ENCODE results near the gene PXT1.

PXT1 gene

DNA sequence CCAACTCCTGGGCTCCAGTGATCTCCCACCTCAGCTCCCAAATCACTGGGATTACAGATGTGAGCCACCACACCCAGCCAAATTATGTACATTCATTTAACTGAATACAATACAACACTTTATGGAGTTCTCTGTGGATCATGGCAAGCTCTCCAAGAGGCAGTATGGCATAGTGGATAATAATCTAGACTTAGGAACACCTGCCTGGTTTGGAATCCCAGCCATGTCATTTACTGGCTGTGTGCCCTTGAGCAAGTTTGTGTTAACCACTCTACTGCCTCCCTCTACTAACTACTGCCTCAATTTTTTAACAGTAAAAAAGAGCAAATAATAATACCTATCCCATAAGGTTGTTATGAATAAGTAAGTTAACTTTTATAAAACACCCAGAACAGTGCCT lies 53.3 kb downstream of the PXT1 start:
- no peak for DNase-seq

GRCh38 chr6:36387440-36388303 lies 55.0 kb downstream of the PXT1 start, which contains the start of gene ETV7:
Gene ETV7, minus strand, starts transcription at chr6:36387669. Its CDS starts 128 bp downstream, at chr6:36387541.
- peak in 3 of 51 donors; percentile 9 to 18 (median 12) for DNase-seq

GRCh38 chr6:36386495-36387439 lies 55.9 kb downstream of the PXT1 start:
- peak in 8 of 51 donors; percentile 5 to 41 (median 24) for DNase-seq

DNA sequence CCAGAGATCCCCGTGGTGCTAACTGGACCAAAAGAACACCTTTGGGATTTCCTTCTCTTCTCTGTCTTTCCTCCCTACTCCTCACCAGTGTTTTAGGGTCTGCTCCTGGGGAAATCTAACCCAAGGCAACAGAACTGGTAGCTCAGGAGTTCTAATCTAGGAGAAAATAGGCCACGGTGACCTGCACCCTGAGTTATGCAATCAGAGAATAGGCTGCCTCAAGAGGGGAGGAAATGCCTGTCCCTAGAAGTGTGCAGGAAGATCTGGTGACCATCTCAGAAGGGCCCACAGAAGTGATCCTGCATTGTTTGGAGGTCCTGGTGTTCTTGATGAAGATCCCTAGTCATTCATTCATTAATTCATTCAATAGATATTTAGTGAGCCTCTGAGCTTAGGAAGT lies 58.6 kb downstream of the PXT1 start:
- no peak for DNase-seq

DNA sequence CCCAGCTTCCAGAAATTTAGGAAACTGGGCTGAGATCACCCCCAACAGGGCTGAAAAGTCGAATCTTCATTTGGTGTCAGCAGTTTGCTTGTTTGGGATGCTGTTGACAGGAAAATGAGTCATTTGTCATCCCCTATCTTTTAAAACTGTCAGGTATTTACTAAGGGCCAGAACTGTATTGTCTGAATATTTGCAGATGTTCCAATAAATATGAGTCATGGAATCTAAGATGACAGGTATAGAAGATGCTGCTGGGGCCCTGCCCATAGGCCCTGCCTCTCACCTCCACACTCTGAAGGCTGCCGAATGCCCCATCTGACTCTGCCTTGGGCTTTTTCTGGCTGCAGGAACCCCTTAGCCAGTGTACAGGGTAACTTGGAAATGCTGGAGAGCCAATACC lies 59.0 kb downstream of the PXT1 start:
- no peak for DNase-seq

DNA sequence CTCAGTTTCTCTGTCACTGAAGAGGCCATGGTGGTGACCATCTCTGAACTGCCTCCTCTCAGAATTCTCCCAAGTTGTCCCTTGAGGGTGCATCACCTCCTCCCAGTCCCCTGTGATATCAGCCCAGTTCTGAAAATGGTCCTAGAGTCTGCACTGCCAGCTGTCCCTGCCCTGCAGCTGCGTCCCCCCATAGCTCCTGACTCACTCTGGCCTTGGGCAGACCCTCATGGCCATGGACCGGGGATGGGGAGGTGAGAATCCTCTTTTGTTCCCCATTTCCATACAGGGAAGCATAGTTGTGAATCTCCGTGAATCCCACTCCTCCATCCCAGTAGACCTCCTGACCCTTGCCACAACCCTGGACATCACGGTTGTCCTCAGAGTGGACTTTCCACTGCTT lies 59.7 kb downstream of the PXT1 start:
- no peak for DNase-seq

DNA sequence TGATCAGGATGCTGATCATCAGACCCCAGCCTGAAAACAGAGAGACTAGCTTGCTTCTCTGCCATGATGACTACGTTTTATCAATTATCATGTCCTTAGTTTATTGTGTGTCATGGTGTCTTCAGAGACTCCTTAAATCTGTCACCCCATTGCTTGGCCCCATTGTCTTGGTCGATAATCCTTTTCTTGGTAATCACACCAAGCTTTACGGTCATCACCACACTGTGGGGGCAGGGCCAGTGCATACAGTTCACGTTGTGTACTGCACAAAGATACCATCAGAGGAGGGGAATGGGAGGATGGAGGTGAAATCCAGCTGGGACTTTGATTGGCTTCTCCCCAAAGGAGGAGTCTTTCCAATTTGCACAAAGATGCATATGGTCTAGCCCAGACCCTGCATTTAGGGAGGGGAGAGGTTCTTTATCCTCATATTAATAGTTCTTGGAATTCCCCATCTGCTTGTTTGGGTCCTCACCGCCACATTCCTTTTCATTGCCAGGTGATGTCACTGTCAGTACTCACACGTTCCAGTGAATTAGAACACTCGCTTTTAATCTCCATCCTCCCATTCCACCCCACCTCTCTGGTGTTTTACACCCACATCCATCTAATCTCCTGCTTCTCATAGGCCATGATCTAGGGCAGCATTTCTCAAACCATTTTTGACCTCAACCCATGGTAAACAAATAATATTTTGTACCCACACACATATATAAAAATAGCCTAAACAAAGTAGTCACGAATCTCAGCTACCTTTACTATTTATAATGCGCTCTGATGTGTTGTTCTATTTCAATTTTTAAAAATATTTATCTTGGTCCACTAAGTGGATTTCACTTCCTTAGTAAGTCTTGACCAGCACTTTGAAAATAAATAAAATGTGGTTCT lies 60.9 kb downstream of the PXT1 start:
- DNase-seq: no peak

GRCh38 chr6:36380166-36380565 lies 62.5 kb downstream of the PXT1 start:
- no peak for DNase-seq

DNA sequence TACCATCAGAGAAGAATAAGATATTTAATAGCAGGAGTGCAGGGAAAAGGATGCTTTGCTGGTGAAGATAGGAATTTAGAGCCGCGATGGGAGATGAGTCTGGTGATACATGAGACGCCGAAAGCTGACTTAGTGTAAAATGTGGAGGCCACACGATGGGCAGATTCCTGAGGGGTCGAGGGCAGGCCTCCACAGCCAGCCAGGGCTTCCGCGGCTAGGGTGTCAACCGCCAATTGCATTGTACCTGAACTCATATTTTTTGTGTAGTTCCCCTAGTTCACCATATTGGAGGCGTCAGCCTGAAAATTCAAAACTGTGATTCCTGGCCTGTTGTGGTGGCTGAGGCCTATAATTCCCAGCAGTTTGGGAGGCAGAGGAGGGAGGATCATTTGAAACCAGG lies 63.7 kb downstream of the PXT1 start:
- DNase-seq: no peak

GRCh38 chr6:36378243-36378920 lies 64.3 kb downstream of the PXT1 start:
- no peak for DNase-seq

- DNase-seq: peak in 1 of 51 donors; percentile 4
Measured at GRCh38 chr6:36377594-36377993, 65.1 kb downstream of the PXT1 start.

GRCh38 chr6:36376742-36377141 lies 65.9 kb downstream of the PXT1 start:
- DNase-seq: no peak

DNA sequence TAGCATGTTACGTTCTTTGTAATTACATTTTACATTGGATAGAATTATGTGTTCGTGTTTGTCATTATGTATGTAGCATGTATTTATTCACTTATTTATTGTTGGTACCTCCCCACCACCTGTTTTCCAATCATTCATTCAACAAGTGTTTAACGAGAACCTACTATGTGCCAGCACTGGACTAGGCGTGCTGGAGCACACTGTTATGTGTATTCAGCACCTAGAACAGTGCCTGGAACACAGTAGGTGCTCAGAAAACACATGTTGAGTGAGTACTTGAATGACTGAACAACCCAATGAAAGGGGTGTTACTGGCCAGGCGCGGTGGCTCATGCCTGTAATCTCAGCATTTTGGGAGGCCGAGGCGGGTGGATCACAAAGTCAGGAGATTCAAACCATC lies 66.5 kb downstream of the PXT1 start:
- no peak for DNase-seq

DNA sequence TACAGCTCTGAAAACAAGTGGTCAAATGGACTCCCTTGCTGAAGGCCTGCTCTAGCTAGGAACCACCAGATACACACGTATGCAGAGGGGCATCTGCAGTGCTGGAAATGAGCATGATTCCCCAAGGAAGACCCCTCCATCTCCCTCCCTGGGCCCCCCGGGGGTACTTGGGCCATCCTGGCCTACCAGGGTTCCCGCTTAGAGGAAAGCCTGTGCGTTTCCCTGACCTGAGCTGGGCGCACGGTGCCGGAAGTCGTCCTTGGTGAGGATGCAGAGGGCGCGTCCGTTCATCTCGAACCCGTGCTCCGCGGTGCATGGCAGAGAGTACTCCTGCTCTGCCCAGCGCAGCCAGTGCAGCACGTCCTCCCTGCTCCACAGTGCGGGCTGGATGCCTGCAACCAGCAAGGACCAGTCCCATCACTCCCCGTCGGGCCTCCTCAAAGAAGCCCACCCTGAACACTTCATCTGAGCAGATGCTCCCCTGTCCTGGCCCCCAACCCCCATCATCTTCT lies 67.0 kb downstream of the PXT1 start:
- no peak for DNase-seq

- DNase-seq: no peak
Measured at GRCh38 chr6:36374972-36375371, 67.7 kb downstream of the PXT1 start.

DNA sequence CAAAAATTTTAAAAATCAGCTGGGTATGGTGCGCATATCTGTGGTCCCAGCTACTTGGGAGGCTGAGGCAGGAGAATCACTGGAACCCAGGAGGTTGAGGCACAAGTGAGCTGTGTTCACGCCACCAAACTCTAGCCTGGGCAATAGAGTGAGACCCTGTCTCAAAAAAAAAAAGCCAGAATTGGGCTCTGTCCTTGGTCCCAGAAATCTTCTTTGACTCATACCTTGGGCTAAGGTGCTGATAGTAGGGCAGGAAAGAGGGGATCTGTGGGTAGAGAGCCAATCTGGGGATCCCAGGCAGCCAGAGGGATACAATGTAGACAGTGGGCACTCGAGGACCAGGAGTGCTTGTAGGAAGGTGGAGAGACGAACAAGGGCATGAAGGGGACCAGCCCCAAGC lies 68.5 kb downstream of the PXT1 start:
- DNase-seq: no peak

DNA sequence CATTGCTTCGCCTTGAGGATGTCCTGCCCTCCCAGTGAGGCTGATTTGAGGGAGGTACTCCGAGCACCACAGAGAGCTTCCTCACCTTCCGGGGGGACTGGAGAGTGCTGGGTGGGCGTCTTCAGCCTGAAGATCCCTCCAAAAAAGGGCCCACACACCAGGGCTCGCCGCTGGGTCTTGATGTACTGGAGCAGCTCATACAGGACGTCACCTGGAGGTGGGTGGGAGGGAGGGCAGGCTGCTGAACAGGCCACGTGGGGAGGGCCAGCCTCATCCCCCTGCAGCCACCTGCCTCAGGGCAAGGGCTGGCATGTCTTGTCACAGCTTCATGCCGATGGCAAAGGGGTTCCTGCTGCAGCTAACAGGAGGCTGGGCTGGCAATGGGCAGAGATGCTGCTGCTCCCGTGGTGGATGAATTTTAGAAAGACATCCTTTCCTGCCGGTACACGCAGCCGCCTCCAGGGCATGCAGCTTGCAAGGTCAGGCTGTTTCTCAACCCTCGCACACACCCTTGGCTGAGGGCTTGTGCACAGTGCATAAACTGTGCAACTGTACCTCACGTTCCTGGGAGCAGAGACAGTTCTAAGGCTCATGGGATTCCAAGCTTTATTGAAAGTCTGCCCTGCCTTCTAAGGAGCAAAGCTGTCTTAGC lies 69.2 kb downstream of the PXT1 start:
- no peak for DNase-seq

DNA sequence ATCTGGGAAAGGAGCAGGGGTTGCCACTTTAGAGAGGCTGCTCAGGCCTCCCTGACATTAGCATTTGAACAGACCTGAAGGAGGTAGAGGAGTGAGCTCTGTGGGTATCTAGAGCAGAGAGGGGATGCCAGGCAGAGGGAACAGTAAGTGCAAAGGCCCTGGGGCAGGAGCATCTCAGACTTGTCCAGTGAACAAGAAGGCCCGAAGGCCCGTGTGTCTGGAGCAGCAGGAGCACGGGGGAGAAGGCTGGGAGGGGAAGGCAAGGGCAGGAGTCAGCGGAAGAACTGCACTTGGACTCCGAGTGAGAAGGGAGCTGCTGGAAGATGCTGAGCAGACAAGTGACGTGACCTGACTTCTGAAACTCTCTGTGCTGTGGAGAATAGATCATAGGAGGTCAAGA lies 70.6 kb downstream of the PXT1 start:
- no peak for DNase-seq

DNA sequence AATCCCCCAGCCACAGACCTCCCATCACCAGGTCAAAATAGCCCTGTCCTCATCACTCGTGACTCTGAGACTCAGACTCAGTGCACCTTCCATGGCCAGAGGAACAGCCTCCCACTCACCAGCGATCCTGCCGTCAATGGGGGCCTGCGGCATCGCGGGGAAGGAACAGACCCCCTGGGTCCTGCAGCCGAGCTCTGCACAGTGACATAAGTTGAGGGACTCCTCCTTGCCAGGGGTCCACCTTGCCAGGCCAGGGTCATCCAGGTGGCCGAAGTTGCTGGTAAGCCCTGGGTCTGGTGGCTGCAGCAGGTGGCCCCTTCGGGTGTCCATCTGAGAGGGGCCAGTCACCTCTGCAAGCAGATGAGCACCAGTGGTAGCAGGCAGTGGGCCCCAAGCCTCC lies 71.4 kb downstream of the PXT1 start:
- no peak for DNase-seq

GRCh38 chr6:36370638-36371037 lies 72.0 kb downstream of the PXT1 start:
- no peak for DNase-seq

All from hypothalamus (tissue), 51 donors.